GM18507 (cell line): ENCODE measurements around the gene CLIP1.
"Not testable (repeated sequence)": the region's sequence is repeated elsewhere in the genome, so short reads cannot be mapped to it uniquely, and the experiment has no call there.

Source experiments
- DNase-seq: peaks from one replicate; pipeline ENCODE4 v3.0.0; 2011; ENCODE audit warnings: low read depth; ENCODE audit not compliant: insufficient read length; ENCODE audit errors: extremely low spot score
- FAIRE-seq: peaks from 2 replicates; lab custom pipeline; 2011; peaks lifted over from hg19 to GRCh38; lab: Jason Lieb, UNC

The CLIP1 gene

GRCh38 chr12:122365226-122365625 lies 57.2 kb downstream of the CLIP1 start:
- FAIRE-seq, DNase-seq: not testable (repeated sequence)

DNA sequence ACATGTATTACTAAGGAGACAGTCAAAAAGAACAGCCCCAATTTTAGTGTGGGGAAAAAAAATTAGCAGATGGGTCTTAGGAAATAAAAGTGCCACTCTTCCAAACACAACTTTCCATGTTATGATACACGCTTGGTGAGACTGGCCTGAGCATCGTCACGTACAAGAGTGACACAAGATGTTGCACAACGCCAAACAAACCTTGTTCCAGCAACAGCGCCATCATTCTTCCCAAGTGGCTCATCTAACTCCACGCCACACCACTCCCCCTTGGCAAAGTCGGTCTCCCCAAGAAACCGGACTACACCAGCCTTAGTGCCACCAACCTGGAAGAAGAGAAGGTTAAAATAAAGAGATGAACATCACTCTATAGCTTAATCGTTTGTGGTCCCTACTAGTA lies 58.7 kb downstream of the CLIP1 start:
- FAIRE-seq (no peak), DNase-seq (no peak)

- DNase-seq, result no peak
- no peak for FAIRE-seq
These were observed 59.7 kb downstream of the CLIP1 start for GRCh38 chr12:122362755-122363154.

GRCh38 chr12:122358403-122358802 lies 64.1 kb downstream of the CLIP1 start:
- not testable (repeated sequence) for FAIRE-seq, DNase-seq

DNA sequence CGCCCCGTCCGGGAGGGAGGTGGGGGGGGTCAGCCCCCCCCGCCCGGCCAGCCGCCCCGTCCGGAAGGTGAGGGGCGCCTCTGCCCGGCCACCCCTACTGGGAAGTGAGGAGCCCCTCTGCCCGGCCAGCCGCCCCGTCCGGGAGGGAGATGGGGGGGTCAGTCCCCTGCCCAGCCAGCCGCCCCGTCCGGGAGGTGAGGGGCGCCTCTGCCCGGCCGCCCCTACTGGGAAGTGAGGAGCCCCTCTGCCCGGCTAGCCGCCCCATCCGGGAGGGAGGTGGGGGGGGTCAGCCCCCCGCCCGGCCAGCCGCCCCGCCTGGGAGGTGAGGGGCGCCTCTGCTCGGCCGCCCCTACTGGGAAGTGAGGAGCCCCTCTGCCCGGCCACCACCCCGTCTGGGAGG lies 64.9 kb downstream of the CLIP1 start:
- not testable (repeated sequence) for DNase-seq, FAIRE-seq

DNA sequence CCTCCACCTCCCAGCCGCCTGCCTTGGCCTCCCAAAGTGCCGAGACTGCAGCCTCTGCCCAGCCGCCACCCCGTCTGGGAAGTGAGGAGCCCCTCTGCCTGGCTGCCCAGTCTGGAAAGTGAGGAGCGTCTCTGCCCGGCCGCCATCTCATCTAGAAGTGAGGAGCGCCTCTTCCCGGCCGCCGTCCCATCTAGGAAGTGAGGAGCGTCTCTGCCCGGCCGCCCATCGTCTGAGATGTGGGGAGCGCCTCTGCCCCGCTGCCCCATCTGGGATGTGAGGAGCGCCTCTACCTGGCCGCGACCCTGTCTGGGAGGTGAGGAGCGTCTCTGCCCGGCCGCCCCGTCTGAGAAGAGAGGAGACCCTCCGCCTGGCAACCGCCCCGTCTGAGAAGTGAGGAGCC lies 65.5 kb downstream of the CLIP1 start:
- not testable (repeated sequence) for FAIRE-seq, DNase-seq

DNA sequence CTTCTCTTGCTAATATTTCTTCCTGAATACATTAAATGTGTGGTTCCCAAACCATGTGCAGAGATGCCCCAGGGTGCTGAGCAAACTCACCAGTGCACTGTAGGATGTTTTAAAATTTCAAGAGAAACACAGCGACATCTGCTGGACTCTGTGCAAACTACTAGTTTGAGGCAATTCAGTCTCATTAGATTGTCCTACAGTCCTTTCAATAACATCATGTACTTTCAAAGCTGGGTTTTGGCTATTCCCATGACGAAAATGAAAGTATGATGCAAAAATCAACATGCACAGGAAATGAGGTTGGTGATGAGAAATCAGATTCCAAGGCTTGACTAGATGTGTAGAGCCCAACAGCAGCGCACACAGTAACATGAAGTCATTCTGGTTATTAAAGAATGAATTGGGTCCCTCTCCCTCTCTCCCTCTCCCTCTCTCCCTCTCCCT lies 66.3 kb downstream of the CLIP1 start:
- FAIRE-seq, result peak; percentile 87

DNA sequence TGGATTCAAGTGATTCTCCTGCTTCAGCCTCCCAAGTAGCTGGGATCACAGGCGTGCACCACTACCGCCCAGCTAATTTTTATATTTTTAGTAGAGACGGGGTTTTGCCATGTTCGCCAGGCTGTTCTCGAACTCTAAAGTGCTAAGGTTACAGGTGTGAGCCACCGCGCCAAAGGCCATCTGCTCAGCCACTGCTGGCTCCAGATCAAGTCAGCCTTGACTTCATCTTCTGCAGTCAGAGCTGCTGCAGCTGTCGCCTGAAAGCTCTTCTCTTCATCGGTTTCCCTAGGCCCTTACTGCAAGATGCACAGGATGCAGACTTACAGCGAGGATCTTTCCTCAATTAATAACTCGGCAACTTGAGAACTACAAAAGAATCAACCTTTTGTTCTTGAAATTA lies 66.8 kb downstream of the CLIP1 start:
- DNase-seq (no peak), FAIRE-seq (no peak)

More for the DNA sequence above, 66.3 kb downstream of the CLIP1 start:
- DNase-seq, result peak; percentile 22

- no peak for FAIRE-seq
These were observed 67.4 kb downstream of the CLIP1 start for GRCh38 chr12:122354958-122355641.

GRCh38 chr12:122352394-122352793 lies 70.1 kb downstream of the CLIP1 start:
- no peak for DNase-seq
- no peak for FAIRE-seq

More at GRCh38 chr12:122354958-122355641, 67.4 kb downstream of the CLIP1 start:
- no peak for DNase-seq

- no peak for FAIRE-seq
- DNase-seq, result no peak
These were observed 72.2 kb downstream of the CLIP1 start for GRCh38 chr12:122350141-122350848.

GRCh38 chr12:122349078-122349477 lies 73.4 kb downstream of the CLIP1 start:
- FAIRE-seq (no peak), DNase-seq (no peak)

DNA sequence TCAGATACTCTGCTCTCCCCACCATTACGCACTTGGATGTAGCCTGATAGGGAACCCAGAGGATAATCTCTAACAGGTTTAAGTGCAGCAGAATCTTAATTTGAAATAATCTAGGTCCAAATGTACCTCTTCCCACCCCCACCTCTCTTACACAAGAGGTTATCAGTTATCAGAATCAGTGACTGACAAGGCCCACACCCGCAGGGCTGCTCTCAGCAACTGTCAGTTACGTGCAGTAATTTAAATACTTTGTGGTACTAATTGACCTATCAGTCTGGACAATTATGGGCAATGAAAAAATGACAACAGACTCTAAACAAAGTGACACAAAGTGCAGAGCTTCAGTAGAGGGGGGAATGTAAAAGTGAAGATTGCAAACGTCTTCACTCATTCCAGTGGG lies 74.0 kb downstream of the CLIP1 start:
- DNase-seq (no peak), FAIRE-seq (no peak)

DNA sequence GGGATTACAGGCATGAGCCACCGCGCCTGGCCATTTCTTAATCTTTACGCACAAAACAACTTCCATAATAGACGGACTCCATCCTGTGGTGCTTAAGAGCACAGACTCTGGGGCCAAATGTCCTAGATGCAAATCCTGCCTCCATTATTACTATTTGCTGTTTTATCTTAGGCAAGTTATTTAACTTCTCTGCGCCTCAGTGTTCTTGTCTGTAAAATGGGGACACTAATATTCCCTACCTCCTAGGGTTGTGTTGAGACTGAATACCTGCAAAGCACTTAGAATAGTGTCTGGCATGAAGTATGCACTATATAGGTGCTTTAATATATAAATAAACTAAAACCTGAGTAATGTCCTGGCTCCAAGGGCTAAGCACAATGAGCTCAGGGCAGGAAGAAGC lies 76.4 kb downstream of the CLIP1 start:
- no peak for DNase-seq
- no peak for FAIRE-seq

- FAIRE-seq (no peak), DNase-seq (no peak)
These were observed 77.4 kb downstream of the CLIP1 start for GRCh38 chr12:122345042-122345441.

DNA sequence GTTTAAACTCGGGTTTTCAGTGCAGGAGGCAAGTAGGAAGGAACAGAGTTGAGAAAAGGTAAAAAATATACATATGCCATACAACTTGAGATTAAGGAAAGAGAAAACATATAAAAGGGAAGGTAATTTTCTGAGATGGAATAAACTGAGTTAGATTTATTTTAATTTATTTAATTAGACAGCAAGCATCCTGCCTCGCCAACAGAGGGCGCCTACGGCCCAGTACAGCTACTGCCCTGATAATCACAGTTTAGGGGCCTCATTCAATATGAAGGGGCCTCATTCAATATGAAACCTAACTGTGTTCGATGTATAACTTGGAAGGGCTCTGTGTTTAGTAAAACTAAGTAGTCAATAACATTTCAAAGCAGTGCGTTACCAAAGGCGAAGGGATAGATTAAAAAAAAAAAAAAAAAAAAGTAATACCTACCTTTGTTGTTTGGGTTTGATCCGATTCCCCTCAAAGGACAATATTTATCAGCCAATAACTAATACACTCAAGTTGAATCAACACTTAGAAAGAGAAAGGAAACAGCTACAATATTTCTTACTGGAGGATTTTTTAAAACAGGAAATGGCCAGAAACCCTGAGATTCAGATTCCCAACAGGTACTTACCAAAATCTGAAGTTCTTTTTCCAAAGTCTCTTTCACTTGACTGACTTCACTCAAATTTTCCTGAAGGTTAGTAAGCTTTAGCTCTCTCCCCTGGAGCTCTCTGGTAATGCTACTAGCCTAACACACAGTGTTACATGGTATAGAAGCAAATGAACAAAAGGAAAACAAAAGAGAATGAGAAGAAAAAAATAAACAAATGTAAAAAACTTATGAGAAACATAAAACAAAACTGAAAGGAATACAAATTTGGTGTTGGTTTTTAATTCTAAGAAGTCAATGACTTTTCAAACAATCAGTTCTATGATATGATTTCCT lies 86.2 kb downstream of the CLIP1 start:
- FAIRE-seq, result peak; percentile 26
- peak; percentile 7 for DNase-seq

GRCh38 chr12:122333142-122334087 lies 89.1 kb downstream of the CLIP1 start:
- DNase-seq (no peak), FAIRE-seq (no peak)

DNA sequence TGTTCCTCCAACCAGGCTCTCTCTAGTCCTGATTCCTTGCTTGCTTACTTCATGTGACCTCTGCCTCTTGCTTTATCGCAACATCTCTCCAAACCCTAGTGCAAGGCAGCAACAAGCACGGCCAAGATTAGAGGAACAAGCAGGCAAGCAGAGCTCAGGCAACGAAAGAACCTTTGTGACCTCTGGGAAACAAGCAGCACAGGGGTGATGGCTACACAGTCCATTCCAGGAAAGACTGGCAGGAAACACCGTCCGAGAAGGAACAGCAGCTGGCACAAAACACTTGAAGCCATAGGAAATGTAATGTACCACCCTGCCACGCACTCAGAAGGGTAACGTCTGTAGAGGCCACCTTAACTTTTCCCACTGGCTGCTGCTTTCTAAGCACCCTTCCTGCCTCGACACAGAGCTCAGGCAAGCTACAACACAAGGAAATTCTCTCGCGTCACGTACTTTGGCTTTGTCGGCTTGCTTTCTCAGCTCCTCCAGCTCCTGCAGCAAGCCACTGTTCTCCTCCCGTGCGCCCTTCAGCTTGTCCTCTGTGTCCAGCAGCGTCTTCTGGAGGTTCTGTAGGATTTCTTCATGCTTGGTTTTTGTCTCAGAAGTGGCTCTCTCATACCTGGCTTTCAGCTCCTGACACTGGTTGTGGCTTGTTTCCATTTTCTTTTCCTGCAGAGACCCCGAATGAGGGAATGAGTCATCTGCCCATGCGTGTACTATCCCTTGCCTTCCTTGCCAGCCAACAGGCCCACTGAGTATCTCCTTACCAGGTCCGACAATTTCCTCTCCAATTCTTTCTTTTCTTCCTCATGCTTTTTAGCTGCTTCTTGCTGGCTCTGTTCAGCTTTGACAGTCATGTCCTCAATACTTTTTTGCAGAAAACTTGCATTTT lies 94.7 kb downstream of the CLIP1 start:
- no peak for FAIRE-seq
- no peak for DNase-seq
